NCI-H1417 (cell line): ENCODE data around the gene C2orf76.

ENCODE experiments used
- DNase-seq, 3 experiments: peaks; one replicate each; lab custom pipeline; 2025; lab: John Stamatoyannopoulos, UW

The C2orf76 gene

DNA sequence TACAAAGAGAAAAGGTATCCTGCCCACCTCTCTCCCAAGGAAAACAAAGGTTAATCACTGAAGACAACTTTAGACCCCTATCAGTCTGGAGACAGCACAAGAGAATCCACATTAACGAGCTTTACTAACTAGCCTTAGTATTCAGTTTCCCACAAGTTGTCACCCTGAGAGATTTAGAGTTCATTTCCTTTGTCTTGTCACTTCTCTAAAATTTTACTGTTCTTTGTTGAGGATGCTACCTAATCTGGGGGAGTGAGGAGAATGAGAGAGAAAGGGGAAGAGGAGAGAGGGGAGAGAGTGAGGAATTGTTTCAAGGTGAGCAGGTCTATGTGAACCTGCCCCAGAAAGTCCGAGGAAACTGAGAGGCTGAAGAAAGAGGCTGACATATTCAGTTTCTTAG is 28.4 kb downstream of the C2orf76 start:
- no peak for DNase-seq

DNA sequence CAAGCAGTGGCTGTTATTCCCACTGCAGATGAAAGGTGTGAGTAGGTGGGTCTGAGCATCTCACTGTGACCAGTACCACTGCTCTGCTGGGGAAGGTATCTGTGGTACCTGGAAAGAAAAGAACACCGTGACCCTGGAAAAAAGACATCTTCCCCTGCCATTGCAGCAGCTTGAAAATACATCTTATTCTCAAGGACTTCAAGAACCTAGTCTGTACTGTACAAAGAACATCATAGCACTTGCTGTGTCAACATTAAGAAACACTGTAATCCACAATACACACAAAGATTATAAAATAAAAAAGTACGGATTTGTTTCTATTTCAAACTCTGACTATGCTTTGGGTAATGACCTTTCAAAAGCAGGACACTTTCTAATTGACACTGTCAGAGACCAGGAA is 28.9 kb downstream of the C2orf76 start:
- DNase-seq: no peak

DNA sequence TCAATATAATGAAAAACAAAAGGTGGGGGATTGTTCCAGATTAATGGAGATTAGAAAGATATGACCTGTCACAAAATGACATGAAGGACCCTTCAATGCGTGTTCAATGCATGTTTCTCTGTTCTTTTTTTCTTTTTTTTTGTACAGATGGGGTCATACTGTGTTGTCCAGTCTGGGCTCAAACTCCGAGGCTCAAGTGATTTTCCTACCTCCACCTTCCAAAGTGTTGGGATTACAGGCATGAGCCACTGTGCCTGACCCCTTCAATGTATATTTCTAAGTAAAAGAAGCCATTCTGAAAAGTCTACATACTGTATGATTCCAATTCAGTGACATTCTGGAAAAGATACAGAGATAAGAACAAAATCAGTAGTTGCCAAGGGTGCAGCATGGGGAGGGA is 32.8 kb downstream of the C2orf76 start:
- DNase-seq: no peak

GRCh38 chr2:119333360-119333759 is 33.3 kb downstream of the C2orf76 start:
- DNase-seq: no peak

DNA sequence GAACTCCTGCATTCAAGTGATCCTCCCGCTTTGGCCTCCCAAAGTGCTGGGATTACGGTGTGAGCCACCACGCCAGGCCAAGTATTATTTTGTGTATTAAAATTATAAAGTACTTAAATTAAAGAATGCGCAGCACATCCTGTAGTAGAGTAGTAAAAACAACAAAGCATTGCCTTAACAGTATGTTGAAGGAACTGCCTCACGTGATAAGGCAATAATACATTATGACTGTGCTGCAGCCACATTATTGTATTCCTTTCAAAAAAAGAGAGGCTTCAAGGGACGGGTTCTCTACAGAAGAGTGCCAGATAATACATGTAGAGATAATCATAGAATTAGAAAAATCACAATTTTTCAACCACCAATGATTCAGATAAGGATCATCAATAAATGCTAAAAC is 33.7 kb downstream of the C2orf76 start:
- no peak for DNase-seq

- DNase-seq: no peak
Observed at GRCh38 chr2:119327431-119327830, 39.2 kb downstream of the C2orf76 start.

GRCh38 chr2:119326938-119327337 is 39.7 kb downstream of the C2orf76 start:
- DNase-seq: no peak

DNA sequence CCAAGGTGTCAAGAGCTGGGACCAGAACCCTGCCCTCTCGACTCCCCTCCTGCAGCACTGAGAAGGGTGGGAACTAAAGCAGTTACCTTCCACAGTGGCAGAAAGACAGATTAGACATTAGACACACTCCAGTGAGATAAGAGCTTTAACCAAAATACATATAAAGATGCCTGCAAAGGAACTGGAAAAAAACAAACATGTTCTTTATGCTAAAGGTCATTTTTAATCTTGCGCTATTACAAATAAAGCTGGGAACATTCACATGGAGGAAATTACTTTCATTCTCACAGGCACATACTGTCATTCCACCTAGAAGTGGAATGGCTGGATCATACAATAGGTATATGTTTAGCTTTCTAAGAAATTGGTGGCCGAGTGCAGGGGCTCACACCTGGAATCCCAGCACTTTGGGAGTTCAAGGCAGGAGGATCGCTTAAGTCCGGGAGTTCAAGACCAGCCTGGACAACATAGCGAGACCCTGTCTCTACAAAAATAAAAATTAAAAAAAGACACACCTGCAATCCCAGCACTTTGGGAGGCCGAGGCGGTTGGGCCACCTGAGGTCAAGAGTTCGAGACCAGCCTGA is 41.9 kb downstream of the C2orf76 start:
- DNase-seq: no peak

DNA sequence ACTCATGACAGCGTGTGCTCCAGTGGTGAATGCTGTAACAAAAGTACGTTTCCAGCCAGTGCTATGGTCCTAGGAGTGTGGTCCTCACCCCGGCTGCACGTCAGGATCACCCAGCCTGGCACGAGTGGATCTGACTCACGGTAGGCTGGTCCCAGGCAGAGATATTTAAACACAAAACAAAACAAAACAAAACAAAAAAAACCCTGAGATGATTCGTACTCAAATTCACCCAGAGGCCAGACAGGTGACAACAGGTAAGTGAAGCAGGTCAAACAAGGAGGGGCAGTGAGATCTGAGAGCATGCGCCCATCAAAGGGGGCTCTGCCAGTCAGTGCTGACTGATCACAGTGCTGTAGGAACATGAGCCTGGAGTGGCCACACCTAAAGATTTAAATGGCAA is 43.2 kb downstream of the C2orf76 start:
- DNase-seq: no peak

DNA sequence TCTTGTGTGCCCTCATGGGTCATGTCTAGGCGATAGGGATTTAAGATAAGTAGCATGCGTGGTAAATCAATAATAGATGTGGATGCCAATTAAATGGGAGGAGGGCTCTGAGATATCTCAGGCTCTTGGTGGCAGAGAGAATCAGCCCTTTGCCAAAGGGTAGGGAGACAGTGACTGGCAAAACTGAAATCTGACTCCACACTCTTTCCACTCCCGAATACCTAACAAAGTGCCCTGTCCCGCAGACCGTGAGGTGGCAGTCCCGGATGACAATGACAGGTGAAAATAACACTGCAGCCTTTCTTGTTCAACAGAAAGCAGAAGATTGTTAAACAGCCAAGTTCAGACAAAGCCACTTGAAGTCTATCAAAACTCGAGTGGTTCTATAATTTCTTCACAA is 47.0 kb downstream of the C2orf76 start:
- DNase-seq: no peak

DNA sequence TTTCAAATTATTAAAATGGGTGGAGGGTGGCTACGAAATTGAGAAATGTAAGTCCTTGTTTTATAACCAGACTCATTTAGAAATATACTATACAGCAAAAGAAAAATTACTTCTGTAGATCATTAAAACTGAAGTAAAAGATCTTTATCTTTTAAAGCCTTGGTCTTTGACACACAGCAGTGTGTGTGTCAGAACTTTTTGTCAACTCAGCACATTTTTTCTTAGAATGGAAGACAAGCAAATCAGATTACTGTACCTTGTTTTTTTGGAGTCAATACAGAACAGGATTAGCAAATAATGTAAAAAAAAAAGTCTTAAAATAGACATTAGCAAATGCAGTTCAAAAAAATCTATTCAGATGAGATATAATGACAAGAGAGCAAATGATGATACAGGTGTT is 49.1 kb downstream of the C2orf76 start:
- no peak for DNase-seq

DNA sequence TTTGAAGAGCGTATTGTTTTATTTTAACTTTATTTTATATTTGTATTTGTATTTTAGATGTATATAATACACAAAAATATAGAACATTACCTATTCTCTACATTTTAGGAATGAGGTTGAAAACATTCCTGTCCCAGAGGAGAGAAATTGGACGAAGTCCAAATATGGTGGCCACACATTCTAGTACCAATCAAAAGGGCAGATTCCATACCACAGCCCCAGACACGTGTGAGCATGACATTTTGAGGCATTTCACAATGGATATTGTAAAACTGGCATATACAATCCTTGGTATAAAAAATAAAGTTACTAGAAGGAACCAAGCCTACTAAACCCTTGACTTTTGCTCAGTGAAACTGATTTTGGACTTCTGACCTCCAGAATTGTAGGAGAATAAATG is 50.6 kb downstream of the C2orf76 start:
- DNase-seq: no peak

DNA sequence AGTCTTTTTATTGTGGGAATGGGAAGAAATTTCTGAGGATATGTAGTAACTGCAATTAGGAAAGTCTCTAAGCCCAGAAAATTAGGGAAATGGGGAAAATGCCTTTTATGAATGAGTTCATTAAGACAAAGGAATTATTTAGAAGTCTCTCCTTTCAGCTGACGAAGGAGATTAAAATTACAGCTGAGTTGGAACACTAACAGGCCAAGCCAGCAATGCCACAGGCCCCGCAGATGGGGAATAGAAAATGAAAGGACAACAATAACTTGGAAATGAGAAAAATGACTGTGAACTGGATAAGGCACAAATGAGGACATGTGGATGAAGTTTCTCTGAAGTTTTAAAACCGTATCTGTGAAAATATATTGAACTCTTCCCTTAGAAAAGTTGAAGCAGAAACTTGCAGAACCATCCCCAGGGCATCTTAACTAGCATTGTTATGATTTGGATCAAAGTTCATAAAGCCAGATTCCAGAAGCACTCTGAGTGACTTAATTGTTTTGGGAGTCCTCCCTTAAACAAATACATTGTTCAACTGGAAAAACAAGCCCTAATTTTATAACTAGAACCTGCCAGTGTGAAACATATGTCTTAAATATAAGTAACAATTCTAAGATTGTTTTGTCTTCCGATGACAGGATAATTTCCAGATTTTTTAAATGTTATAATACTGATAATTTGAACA is 51.3 kb downstream of the C2orf76 start:
- DNase-seq: no peak

DNA sequence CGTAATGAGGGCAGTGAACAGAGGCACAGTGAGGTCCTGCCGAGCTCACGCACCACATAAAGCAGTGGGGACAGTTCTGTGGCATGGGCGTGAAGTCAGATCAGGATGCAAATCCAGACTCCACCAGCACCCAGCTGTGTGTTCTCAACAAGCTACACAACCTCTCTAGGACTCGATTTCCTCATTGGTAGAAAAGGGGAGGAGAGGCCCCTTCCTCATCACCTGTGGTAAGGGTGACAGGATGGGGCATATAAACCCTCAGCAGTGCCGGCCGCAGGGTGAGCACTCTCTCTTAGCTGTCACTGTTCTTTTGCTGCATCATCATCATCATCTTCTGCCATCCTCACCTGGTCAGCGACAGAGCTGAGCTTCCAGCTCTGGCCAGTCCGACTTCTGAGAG is 54.8 kb downstream of the C2orf76 start:
- DNase-seq: no peak

DNA sequence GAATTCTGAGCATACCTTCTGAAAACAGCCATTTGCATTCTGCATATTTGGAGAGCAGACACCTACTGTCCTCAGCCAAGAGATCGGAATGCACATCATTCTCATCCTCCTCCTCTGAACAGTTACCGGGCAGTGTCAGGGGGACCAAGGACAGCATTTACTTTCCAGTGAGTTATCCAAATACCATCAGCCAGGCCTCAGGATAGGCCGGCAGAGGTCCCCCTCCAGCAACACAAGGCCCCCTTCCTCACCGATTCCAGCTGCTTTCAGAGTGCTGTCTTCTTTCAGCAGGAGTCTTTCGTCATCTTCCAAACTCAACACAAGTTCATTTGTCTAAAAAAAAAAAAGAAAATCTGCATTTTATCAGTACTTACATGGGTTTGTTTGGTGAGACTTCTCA is 55.3 kb downstream of the C2orf76 start:
- DNase-seq: no peak

- peak in 1 of 3 experiments; percentile 6 for DNase-seq
Observed at GRCh38 chr2:119308793-119309330, 57.8 kb downstream of the C2orf76 start.

- DNase-seq: no peak
Observed at GRCh38 chr2:119307419-119308140, 59.1 kb downstream of the C2orf76 start.

DNA sequence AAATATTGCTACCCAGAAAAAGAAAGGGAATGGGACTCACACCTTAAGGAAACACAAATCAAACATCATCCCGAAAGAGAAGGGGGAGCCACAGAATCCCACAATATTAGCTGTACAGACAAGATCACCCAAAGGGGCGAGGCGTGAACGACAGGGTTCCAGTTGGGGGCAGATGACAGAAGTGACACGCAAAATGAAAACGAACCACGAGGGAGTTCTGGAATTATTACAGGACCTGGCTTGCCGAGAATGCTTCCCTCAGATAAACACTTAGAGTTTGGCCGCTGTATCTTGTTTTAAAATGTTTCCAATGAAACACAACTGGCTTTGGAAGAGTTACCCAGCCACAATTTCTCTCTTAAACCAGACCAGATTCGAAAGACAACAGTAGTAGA is 60.4 kb downstream of the C2orf76 start:
- DNase-seq: no peak

DNA sequence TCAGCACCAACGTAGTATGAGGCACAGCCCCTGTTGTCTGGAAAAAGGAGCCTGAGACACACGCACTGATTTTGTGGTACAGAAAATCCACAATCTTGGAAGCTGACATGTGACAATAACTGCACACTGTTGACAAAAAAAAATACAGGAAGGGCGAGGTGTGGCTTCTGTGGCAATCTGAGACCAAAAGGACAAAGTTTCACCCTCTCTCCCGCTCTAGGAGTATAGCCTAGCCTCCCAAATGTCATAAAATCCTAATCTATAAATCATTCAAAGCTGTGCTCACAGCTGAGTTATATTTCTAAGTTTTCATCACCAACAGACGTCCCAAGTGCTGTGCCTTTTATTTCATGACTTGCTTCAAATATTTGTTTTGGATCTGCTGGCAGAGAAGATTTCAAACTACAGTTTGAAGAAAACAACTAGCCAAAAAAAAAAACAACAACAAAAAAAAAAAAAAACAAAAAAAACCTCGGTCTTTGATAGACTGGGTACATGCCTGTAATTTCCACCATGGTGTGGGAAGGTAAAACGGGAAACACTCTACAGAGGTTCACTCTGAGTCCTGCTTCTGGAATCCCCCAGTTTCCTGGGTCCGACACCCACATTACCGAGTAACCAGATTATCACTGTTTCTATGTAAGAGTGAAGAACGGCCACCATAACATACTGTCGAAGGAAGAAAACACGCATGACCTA is 61.0 kb downstream of the C2orf76 start:
- DNase-seq: no peak

DNA sequence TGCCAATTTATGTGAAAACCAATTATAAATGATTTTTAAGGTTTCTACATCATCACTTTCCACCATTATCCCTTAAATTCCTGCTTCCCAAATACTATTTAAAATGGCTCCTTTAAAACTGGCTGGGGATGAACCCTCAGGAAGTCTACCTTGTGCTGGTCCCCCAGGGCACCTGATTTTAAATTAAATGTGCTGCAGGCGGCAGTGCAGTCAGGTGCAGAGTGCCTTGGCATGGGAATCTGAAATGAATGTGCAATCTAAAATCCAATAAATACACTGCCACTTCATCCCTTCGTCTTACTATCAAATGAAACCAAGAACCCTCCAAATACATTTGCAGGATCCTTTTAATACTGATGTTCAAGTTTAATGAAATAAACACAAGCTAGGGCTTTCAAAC is 61.8 kb downstream of the C2orf76 start:
- no peak for DNase-seq

- DNase-seq: peak in 1 of 3 experiments; percentile 17
Observed at GRCh38 chr2:119301413-119301812, 65.2 kb downstream of the C2orf76 start.

DNA sequence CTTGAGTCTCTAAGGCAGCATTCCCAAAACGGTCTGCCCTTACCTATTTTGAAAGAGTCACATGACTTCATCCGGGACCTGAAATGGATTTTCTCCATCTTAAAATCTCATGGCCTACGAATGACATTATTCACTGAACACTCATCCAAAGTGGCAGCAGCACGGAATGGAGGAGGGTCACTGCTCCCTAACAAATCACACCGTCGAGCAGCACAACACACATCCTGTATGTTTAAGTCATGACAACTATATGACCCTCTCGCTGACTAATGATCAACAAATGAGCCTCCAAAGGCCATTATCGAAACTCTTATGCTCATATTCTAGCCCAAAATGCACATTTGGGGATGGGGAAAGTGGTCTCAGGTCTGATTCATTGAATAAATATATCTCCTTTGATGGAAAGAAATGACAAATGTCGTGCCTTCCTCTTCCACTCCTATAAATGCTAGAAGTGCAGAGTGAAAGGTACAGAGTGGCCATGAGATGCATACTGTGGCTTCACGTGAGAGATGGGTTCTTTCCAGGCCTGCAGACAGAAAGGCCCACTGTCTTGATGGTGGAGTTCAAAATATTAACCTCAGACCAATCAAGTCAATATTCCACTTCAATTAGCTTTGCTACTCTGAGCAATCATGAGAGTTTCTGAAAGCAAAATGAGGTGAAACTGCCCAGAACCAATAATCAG is 70.8 kb downstream of the C2orf76 start:
- DNase-seq: no peak
